HG02943 (cell line): Measurements from ENCODE around the gene ZBTB38.

Source experiments
- ATAC-seq: cut with Tn5 transposase; IDR thresholded peaks from one replicate; pipeline ENCODE4 v1.9.1; 2021; ENCODE audit warnings: mild to moderate bottlenecking, low read depth, moderate library complexity; ENCODE audit not compliant: unreplicated experiment

Gene ZBTB38

DNA sequence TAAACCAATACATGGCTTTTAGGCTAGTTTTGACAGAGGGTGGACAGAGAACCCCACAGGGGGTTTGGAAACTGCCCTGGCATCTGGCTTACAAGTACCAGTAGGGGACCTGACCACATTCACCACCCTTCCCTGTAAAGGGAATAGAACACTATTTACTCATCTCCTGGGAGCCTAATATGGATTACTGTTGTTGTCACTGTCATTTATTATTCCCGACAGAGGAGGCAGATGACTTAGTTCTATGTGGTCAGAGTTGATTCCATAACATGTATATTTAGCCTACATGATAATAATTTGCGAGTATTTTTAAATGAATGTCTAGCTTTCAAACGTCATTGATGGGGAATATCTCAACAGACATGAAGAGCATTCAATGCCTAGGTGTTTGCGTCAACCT, 15.9 kb downstream of the ZBTB38 start:
- ATAC-seq: no peak

- ATAC-seq: no peak
Measured at GRCh38 chr3:141384575-141384974, 16.3 kb downstream of the ZBTB38 start.

GRCh38 chr3:141385406-141386125, 17.3 kb downstream of the ZBTB38 start:
- ATAC-seq: no peak

GRCh38 chr3:141386126-141386488, 17.8 kb downstream of the ZBTB38 start:
- ATAC-seq: no peak

- ATAC-seq: no peak
Measured at GRCh38 chr3:141386611-141387111, 18.4 kb downstream of the ZBTB38 start.

GRCh38 chr3:141387516-141387915, 19.2 kb downstream of the ZBTB38 start:
- ATAC-seq: no peak

- ATAC-seq: no peak
Measured at GRCh38 chr3:141388395-141388794, 20.1 kb downstream of the ZBTB38 start.

DNA sequence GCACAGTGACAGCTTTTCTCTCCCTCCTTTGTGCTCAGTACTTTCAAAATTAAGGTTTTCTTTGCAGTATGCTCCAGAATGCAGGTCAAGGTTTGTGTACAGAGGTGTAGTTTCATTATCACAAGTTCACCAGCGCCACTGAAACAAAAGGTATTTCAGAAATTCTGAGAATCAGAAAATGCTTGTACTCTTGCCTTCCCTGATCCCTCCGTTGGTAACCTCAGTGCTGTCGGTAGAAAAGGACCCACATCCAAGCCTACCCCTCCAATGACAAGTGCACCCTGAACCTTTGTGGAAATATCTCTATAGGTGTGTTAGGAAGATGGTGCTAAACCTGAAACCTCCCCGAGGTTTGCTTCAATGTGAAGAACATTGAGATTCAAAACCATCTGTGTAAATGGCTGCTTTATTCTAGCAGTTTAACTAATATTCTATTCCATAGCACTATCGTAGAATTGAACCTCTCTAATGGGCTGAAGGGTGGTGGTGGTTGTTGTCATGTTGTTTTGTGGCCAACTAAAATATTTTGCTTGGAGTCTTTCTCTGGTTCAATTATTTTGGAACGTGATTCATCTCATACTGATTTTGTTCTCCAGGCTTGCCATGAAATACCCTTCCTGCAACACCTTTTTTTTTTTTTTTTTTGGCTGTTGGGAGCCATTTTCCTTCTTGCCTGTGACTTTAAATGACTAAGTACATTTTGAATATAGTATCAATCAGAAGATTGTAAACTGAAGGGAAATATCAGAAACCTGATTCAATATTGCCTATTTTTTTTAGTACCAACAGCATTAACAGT, 20.7 kb downstream of the ZBTB38 start:
- no peak for ATAC-seq

- ATAC-seq: no peak
Measured at GRCh38 chr3:141389703-141390102, 21.4 kb downstream of the ZBTB38 start.

DNA sequence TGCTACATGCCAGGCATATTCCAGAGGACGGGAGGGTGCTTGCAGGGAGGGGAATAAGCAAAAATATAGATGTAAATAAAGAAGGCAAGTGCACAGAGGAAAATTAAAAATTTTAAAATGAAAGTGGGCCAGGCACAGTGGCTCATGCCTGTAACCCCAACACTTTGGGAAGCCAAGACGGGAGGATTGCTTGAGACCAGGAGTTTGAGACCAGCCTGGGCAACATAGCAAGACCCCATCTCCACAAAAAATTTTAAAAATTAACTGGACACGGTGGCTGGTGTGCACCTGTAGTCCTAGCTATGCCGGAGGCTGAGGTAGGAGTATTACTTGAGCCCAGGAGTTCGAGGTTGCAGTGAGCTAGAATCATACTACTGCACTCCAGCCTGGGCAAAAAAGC, 22.4 kb downstream of the ZBTB38 start:
- ATAC-seq: no peak

DNA sequence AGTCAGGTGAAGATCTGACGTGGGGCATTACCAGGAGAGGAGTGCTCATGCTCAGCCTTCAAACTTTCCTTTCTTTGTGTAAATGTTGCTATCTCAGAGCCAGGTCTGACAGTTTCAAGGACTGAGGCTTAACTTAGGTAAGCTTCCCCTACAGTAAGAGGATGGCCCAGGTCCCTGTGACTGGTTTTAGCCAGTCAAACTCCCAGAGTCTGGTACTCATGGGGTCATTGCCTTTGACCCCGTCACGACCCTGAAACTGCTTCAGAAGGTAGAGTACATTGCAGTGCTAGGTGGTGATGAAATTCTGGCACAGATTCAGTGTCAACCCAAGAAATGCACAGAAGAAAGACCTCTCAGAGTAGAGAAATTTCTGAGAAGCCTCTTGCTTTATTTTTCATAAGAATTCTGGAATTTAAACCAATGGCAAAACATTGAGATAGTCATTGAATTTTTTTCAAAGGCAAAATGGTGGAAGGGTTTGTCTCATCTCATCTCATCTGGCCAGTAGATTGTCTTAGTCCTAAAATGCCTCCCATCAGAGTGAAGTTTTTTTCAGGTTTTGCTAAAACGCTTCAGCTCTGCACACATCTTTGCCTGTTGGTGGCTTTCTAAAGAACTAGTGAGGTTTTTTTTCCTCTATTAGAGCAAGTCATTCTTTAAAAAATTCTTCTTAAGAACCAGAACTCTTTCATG, 23.1 kb downstream of the ZBTB38 start:
- ATAC-seq: no peak

GRCh38 chr3:141391991-141392316, 23.6 kb downstream of the ZBTB38 start:
- no peak for ATAC-seq

- no peak for ATAC-seq
Measured at GRCh38 chr3:141392416-141392815, 24.1 kb downstream of the ZBTB38 start.

DNA sequence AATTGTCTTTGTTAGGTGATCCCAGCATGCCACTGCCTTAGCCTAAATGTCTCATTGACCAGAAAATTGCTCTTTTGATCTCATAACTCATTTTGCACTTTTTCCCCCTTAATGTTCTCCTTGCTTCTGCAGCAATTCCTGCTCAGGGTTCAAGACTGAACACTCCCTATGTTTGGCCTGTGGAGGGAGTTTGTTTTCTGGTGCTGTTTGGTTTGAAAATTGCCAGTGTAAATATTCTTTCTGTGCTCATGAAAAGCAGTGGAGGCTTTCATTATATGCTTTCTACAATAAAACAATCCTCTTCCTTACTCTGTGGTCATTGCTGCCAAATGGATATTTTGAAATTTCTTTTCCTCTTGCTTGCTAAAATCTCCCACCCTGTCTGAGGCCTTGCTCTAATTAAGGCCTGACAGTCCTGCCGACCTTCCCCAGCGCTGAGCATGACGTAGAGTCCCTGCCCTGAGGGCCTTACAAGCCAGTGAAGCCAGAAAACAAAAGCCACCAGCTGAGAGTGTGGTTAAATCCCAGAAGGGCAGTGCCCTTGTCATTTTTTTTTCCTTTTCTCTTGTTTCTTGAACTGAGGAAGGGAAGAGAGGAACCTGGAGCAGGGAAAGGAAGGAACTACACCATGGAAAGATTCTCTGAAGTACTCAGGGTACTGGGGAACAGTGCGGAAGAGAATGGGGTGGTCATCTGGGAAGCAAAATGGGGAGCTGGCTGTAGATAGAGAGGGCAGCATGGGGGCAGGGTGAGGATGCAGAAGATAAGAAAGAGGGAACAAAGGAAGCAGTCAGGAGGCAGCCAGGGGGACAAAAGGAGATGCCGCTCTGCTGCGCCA, 24.8 kb downstream of the ZBTB38 start:
- no peak for ATAC-seq

DNA sequence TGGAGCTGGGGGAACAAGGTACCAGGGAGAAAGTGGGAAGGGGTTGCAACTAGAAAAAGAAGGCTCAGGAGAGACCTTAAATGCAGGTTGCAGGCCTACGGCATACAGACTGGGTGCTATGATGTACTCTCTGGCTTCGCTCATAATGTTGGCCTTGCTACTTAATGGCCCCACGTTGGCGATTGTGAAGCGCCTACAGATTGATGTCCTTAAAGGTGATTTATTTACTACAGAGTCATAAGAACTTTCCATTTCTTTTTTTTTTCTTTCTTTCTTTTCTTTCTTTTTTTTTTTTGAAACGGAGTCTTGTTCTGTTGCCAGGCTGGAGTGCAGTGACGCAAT, 25.4 kb downstream of the ZBTB38 start:
- no peak for ATAC-seq

- no peak for ATAC-seq
Measured at GRCh38 chr3:141394560-141394959, 26.3 kb downstream of the ZBTB38 start.

- ATAC-seq: no peak
Measured at GRCh38 chr3:141395005-141395589, 26.8 kb downstream of the ZBTB38 start.

DNA sequence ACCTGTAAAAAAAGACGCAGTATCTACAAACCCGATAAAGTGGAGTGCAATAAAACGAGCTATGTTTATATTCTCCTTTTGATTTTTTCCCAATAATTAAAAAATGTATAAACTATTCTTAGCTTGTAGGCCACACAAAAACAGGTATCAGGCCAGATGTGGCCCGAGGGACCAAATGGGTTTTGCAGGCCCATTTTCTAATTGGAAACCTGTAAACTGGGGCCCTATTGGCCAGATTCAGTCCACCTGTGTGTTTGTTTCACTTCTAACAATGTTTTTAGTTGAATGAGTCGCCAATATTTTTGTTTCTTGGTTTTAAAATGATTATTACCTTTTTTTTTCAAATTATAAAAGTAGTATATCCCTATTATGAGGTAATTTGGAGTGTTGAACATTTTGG, 29.7 kb downstream of the ZBTB38 start:
- no peak for ATAC-seq

DNA sequence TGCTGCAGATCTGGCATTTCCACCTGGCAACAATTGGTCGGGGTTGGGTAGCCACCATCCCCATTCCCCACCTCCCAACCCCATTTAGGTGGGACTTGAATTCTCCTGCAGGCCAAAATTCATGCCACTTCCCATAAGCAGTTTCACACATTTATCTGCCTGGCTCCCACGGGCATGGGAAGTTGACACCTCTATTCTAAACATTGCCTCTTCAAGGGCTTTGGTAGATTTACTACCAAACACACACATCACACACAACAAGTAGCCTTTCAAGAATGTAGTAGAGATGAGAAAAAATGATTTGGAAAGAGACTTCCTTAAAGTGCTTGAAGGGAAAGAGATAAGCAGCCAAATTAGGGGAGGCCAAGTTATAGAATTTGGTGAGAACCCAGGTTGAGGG, 30.9 kb downstream of the ZBTB38 start:
- ATAC-seq: no peak
